DND-41 (cell line): Measurements from ENCODE around the gene NR3C1.

Experiments
- ATAC-seq: fragments of 200-7000 bp; cut with Tn5 transposase; 3 replicates; pipeline ENCODE4 v1.9.1; 2021; ENCODE audit warnings: low read depth; ENCODE audit not compliant: insufficient read depth
- DNase-seq: peaks from one replicate; pipeline ENCODE4 v3.0.0-alpha.2; 2020
- H2AFZ ChIP-seq: 2 replicates; pipeline ENCODE4 v1.6.0; 2012; ENCODE audit warnings: low read depth, low read length
- H3K27ac ChIP-seq: 2 replicates; pipeline ENCODE4 v1.5.1; 2012; ENCODE audit warnings: low read length, inconsistent platforms
- H3K27me3 ChIP-seq: fragments of 200-600 bp; sonication (generic); 2 replicates; pipeline ENCODE4 v1.6.0; 2012; ENCODE audit warnings: low read length, mild to moderate bottlenecking, inconsistent platforms; ENCODE audit not compliant: insufficient read depth, poor library complexity
- H3K36me3 ChIP-seq: 2 replicates; pipeline ENCODE4 v1.5.1; 2012; ENCODE audit warnings: low read length, inconsistent platforms; ENCODE audit not compliant: insufficient read depth
- H3K4me1 ChIP-seq: 2 replicates; pipeline ENCODE4 v1.5.1; 2012; ENCODE audit warnings: mild to moderate bottlenecking, low read length; ENCODE audit not compliant: insufficient read depth
- H3K4me2 ChIP-seq: 2 replicates; pipeline ENCODE4 v1.6.0; 2012; ENCODE audit warnings: mild to moderate bottlenecking, moderate library complexity, low read length, inconsistent platforms; ENCODE audit not compliant: insufficient read depth
- H3K4me3 ChIP-seq, 2 experiments: fragments of 200-600 bp in 1 of 2; shearing (Covaris generic) in 1 of 2; 2 replicates each; pipeline ENCODE4 v1.5.1; 2012 to 2016; ENCODE audit warnings: inconsistent platforms in 2 of 2, low read length in 2 of 2, mild to moderate bottlenecking in 2 of 2, low read depth in 1 of 2, moderate library complexity in 1 of 2
- H3K79me2 ChIP-seq: 2 replicates; pipeline ENCODE4 v1.6.0; 2012; ENCODE audit warnings: low read length, inconsistent platforms; ENCODE audit not compliant: insufficient read depth
- H3K9ac ChIP-seq: 2 replicates; pipeline ENCODE4 v1.6.0; 2012; ENCODE audit warnings: low read depth, mild to moderate bottlenecking, inconsistent platforms, low read length, moderate library complexity
- H3K9me3 ChIP-seq: 2 replicates; pipeline ENCODE4 v1.5.1; 2012; ENCODE audit warnings: low read length, moderate library complexity, mild to moderate bottlenecking, inconsistent platforms; ENCODE audit not compliant: insufficient read depth, severe bottlenecking
- H4K20me1 ChIP-seq: 2 replicates; pipeline ENCODE4 v1.6.0; 2012; ENCODE audit warnings: low read length; ENCODE audit not compliant: insufficient read depth
- CTCF ChIP-seq: IDR thresholded peaks from 2 replicates; pipeline ENCODE4 v1.5.1; 2012; ENCODE audit warnings: borderline replicate concordance, low read length, moderate library complexity, mild to moderate bottlenecking; ENCODE audit not compliant: poor library complexity, severe bottlenecking; ENCODE audit errors: extremely low read depth
- EZH2 ChIP-seq: IDR thresholded peaks from 3 replicates; pipeline ENCODE4 v1.6.1; 2012; ENCODE audit warnings: borderline replicate concordance, low read depth, mild to moderate bottlenecking, moderate library complexity, low read length, inconsistent platforms; ENCODE audit not compliant: severe bottlenecking

NR3C1 gene

DNA sequence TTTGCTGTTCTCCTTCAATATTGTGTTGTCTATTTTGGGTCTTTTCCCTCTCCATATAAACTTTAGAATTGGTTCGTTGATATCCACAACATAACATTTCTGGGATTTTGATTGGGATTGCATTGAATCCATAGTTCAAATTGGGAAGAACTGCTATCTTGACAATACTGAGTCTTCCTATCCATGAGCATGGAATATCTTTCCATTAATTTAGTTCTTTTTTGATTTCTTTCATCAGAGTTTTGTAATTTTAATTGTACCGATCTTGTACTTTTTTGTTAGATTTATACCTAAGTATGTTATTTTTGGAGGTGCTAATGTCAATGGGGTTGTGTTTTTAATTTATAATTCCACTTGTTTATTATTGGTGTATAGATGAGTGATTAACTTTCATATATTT, 135.1 kb downstream of the NR3C1 start:
- Histone ChIP-seq H3K4me2 (no peak overlapping the region), H3K9me3 (peaks cover 7% of the 10 kb centered on the region), H3K79me2 (no peaks in the 10 kb centered on the region), H3K27me3 (no peaks in the 10 kb centered on the region), H2AFZ (no peak overlapping the region), H3K9ac (no peak overlapping the region), H3K4me1 (no peaks in the 10 kb centered on the region), H3K36me3 (no peaks in the 10 kb centered on the region), H3K27ac (no peak overlapping the region), H3K4me3 (no peak overlapping the region), H4K20me1 (no peaks in the 10 kb centered on the region)
- DNase-seq, result no peak
- ATAC-seq, result no peak
- TF ChIP-seq CTCF (no peak), EZH2 (no peak)

DNA sequence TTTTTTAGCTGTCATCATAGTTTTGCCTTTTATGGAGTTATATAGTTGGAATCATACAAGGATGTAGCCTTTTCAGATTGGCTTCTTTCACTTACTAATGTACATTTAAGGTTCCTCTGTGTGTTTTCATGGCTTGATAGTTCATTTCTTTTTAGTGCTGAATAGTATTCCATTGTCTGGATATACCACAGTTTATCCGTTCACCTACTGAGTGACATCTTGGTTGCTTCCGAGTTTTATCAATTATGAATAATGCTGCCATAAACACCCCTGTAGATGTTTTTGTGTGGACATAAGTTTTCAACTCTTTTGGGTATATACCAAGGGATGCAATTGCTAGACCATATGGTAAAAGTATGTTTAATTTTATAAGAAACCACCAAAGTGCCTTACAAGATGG, 136.3 kb downstream of the NR3C1 start:
- ATAC-seq, result no peak
- H3K4me2 ChIP-seq, result no peak overlapping the region
- H3K36me3 ChIP-seq, result no peaks in the 10 kb centered on the region
- H3K79me2 ChIP-seq, result no peaks in the 10 kb centered on the region
- no peak overlapping the region for H3K4me3 ChIP-seq
- no peak for DNase-seq
- no peaks in the 10 kb centered on the region for H4K20me1 ChIP-seq
- TF ChIP-seq EZH2 (no peak), CTCF (no peak)
- no peak overlapping the region for H3K9ac ChIP-seq
- H2AFZ ChIP-seq, result no peak overlapping the region
- peaks cover 7% of the 10 kb centered on the region for H3K9me3 ChIP-seq
- no peaks in the 10 kb centered on the region for H3K27me3 ChIP-seq
- H3K4me1 ChIP-seq, result no peaks in the 10 kb centered on the region
- no peak overlapping the region for H3K27ac ChIP-seq

DNA sequence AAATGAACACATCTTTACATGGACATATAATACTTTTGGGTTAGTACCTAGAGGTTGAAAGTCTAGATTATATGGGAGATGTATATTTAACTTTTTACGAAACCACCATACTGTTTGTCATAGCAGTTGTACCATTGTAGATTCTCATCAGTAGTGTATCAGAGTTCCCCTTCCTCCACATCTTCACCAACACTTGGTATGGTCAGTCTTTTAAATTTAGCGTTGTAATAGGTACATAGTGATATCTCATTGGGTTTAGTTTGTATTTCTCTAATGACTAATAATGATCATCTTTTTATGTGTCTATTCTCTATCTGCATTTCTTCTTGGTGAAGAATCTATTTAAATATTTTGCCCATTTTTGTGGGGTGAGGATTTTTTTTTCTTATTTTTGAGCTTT, 137.5 kb downstream of the NR3C1 start:
- Histone ChIP-seq H3K4me1 (no peaks in the 10 kb centered on the region), H3K4me3 (no peak overlapping the region), H2AFZ (no peak overlapping the region), H3K9ac (no peak overlapping the region), H3K79me2 (no peaks in the 10 kb centered on the region), H3K9me3 (peaks cover 7% of the 10 kb centered on the region), H3K27ac (no peak overlapping the region), H3K27me3 (no peaks in the 10 kb centered on the region), H4K20me1 (no peaks in the 10 kb centered on the region), H3K4me2 (no peak overlapping the region), H3K36me3 (no peaks in the 10 kb centered on the region)
- no peak for ATAC-seq
- DNase-seq, result no peak
- TF ChIP-seq CTCF (no peak), EZH2 (no peak)

DNA sequence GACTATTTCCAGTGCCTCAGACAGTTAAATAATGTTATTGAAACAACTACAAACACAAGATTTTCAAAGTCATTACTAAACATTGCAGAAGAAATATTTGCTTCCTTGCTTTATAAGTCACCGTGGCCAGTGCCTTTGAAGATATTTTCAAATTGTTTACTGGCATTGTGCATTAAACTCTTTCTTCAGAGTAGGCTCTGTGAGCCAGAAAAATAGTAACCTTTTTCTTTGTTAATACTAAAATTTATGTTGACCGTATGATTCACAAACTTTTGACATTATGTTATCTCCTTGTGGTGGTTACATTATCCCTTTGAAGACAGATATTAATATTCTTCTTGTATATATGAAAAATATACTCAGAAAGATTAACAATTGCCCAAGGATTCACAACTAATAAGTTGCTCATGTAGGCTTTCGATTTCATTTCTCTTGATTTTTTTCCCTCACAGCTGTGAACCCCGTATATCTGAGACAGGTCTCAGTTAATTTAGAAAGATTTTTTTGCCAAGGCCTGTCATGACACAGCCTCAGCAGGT, 140.1 kb downstream of the NR3C1 start:
- DNase-seq, result no peak
- no peak overlapping the region for H3K27ac ChIP-seq
- no peaks in the 10 kb centered on the region for H3K9me3 ChIP-seq
- H2AFZ ChIP-seq, result no peak overlapping the region
- H3K4me3 ChIP-seq, result no peak overlapping the region
- no peaks in the 10 kb centered on the region for H3K79me2 ChIP-seq
- ATAC-seq, result no peak
- H3K9ac ChIP-seq, result no peak overlapping the region
- TF ChIP-seq CTCF (no peak), EZH2 (no peak)
- no peak overlapping the region for H3K4me2 ChIP-seq
- H3K4me1 ChIP-seq, result no peaks in the 10 kb centered on the region
- H4K20me1 ChIP-seq, result no peaks in the 10 kb centered on the region
- H3K27me3 ChIP-seq, result no peaks in the 10 kb centered on the region
- H3K36me3 ChIP-seq, result no peaks in the 10 kb centered on the region
